NOMO-1 treated with dmso at 0.1 percent for 144 hours (cell line): ENCODE results near the gene KCNJ16.

ENCODE experiments used
- DNase-seq: peaks from one replicate; lab custom pipeline; 2025; ENCODE audit not compliant: unreplicated experiment; lab: John Stamatoyannopoulos, UW

The KCNJ16 gene

DNA sequence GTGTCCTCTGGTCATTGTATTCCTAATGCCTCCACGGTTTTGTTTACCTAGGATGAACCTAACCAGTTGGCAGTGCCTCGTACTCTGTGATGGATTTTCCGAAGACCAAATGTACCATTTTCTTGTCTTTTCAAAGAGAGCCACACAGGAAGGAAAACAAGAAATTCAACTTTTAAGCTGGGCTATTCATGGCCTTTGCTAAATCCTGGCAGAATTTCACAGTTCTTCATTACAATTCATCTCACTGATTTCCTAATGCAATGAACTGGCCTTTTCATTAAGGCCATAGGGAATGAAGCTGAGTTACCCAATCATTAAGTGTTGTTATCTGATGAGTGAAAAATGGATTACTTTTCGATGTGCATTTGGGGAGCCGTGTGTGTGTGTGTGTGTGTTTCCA is 7.9 kb upstream of the KCNJ16 start:
- no peak for DNase-seq

DNA sequence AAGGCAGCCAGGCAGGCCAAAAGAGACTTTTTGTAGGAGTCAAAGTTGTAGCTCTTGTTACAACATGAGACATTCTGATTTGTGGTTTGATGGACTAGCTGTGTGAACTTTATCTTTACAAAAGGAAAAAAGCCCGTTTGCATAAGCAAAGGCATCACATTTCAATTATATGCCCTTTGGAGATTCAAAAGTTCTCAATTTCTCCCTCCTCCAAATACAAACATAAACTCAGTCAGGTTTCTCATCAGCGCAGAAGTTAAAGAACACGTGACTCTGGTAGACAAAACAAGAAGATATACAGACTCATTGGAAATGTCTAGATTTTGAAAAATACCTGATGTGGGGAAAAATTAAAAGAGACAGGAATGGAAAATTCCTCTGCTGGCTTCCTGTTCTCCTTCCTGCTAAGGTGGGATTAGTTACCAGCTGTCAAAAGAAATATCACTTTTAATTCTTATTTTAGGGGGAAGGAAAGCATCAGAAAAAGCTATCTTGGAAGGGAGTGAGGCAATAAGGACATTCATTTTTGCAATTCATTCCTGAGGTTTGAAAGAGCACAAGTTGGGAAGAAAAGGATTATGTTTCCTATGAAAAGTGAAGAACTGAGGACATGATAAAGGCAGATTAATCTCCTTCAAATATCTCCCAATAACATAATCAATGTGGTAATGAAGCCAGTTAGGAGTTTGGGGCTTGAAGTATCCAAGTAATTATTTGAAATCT is 4.6 kb upstream of the KCNJ16 start:
- DNase-seq = no peak

DNA sequence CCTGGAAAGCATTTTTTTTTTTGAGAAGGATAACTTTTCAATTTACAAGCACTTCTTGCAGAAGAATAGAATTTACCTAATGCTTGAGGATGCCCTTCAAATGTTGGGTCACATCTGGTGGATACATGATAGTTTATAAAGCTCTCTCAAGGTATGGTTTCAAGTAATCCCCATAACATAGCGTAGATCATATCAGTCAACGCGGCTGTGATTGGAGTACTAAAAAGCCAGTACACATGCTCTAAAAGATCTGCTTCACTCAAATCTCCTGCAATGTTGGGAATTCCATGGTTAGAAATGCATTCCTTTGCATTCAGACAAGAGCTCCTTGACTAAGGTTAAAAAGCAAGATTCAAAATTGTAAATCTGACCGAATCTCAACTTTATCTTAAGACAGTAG is 3.9 kb upstream of the KCNJ16 start:
- DNase-seq = no peak

DNA sequence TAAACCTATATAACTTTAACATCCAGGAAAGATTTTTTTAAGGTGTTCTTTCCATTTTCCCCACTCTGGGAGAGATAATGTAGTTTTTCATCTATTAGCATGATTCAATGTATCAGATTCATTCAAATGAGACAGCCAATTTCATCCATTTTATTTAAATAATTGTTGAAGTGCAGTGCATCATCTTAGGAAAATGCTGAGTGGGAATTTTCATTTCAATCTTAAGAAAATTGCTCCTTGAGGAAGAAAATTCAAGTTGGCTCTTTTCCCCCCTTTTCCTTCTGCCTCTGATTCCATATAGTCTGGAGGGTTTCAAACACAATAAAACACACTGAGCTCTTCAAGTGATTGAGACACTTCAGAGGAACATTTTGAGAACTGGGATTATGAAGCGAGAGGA is 3.4 kb upstream of the KCNJ16 start:
- no peak for DNase-seq

DNA sequence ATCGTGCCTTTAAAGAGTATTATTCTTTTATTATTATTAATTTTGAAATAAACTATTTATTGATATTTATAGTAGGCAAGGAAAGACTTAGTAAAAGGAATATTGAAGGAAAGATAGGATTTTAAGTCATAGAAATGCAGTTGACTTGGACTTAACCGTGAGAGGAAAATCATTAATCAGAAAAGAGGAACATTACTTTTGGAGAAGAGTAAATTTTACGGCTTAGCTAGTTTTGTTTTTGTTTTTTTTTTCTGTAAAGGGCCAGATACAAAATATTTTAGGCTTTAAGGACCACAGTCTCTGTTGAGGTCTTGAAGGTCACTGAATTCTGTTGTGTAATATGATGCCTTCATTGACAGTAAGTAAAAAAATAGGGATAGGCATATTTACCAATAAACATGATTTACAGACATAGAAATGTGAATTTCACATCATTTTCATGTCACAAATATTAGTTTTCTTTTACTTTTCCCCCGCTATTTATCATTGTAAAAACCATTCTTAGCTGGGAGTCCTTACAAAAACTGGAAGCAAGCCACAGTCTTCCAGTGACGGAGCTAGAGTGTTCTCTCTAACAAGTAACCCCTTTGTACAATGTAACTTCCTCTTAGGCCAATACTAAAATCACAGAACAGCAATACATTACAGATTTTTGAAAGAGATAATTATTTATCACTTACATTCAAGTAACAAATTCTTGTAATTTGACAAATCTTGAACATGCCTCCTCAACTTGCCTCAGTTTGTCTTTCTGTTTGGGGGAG is 2.3 kb upstream of the KCNJ16 start:
- peak; percentile 16 for DNase-seq

DNA sequence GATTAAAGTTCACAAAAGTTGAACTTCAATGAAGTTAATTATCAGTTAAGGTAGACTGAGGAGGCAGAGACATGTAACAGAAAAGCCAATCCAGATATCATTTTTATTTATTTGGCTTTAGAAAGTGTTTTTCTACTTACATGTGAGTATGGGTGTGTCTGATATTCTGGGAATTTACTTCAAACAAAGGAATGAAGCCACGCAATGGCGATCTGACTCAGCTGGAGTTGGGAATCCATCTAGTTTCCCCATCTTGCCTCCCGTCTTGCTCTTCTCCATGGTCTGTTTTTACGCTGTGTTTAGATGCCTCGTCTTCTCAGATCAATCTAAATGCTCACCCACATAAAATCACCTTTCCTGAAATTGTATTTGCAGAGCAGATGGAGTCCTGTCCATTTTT is 1.7 kb upstream of the KCNJ16 start:
- DNase-seq = no peak

DNA sequence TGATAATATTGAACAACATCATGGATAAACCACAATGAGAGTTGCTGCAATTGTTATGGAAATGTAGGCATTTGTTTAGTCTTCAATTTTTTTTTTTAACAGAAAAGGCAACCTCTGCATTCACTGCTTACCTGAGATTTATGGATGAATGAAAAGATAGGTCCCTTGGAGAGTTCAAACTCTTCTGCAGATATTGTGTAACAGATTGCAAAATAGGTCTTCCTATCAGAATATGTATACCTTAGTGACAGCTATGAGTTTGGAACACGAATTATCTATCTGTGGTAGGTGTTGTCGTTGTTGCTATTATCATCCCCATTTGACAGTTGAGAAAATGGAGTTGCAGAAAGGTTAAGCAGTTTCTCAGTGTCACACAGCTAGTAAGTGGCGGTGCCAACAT is 1.2 kb upstream of the KCNJ16 start:
- no peak for DNase-seq

DNA sequence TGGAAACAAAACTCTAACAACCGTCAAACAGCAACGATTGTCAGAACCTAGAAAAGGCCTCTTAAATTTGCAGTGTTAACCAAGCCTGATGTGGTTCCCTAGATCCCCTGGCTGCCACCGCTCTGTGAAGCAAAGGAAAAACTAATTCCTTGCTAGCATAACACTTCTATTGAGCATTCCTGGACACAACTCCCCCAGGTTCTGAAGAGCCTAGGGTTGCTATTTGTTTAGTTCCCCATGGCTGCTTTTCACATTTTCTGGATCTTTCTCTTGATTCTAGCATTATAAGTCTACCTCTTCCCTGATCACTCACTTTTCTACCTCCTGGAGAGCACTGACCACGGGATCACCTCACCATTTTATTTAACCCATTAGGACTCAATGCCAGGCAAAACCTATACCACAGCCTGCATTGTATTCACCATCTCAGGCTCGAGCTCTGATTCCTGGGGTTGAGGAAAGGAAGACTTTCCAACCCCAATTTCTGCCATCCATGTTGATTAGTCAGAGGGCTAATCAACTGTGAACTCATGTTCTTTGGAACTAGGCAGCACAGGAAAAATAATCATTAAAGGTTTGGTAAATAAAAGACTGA is 692 bp upstream of the KCNJ16 start:
- DNase-seq = no peak

DNA sequence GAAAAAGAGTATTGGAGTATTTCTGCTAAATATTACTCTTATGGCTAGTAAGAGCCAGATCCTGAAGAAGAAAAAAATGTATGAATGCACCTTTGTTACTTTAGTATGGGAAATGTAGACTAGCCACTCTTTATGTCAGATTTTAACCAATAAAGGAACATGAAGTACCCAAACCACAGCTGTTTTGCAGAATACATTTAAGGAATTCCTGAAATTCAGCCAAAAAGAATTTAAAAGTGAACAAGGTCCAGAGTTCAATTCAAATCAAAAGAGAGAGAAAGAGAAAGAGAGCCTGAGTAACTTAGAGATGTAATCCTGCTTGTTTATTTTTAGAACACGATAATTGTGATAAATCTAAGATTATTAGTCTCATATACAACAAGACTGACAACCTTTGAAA is 1.2 kb downstream of the KCNJ16 start:
- no peak for DNase-seq

DNA sequence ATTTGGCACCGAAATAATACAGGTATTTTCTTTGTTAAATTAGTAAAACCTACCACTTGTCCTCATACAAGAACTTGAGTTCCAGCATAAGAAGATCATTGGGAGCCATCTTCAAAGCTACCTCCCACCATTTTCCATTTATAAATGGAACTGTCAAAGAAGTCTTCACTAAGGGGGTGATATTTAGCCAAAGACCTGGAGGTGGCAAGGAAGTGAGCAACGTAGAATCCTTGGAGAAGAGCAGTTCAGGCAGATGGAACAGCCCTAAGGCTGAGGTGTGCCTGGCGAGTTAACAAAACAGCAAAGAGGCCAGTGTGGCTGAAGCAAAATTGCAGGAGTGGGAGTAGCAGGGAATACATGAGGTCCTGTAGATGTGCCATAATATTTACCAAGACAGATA is 1.8 kb downstream of the KCNJ16 start:
- no peak for DNase-seq

DNA sequence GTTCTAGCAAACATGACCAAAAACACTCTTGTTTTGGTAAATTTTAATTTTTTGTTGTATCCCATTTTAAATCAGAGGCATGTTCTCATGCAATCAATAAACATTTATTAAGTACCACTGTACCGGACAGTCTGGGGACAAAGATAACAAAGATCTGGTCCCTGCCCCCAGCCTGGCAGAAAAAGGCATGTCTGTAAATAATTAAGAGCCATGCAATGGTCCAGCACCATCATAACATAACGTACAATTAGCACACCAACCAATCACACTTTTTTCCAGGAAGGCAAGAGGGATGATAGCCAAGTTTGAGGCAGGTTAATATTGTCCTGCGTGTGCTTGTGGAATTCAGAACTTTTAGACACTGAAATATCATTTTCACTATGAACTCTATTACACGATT is 3.5 kb downstream of the KCNJ16 start:
- DNase-seq = no peak

DNA sequence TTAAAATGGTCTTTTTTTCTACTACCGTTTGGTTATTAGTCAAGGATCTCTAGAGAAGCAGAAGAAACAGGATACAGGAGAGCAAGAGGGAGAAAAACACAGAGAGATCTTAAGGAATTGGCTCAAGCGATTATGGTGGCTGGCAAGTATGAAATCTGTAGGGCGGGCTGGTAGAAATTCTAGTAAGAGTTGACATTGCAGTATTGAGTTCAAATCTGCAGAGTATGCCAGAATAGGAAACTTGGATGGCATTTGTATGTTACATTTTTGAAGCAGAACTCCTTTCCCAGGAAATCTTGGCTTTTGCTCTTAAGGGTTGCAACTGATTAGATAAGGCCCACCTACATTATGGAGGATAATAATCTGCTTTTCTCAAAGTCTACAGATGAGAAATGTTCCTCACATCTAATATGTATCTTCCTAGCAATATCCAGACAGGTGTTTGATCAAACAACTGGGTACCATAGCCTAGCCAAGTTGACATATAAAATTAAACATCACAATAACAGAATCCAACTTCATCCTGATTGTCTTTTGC is 4.0 kb downstream of the KCNJ16 start:
- no peak for DNase-seq

DNA sequence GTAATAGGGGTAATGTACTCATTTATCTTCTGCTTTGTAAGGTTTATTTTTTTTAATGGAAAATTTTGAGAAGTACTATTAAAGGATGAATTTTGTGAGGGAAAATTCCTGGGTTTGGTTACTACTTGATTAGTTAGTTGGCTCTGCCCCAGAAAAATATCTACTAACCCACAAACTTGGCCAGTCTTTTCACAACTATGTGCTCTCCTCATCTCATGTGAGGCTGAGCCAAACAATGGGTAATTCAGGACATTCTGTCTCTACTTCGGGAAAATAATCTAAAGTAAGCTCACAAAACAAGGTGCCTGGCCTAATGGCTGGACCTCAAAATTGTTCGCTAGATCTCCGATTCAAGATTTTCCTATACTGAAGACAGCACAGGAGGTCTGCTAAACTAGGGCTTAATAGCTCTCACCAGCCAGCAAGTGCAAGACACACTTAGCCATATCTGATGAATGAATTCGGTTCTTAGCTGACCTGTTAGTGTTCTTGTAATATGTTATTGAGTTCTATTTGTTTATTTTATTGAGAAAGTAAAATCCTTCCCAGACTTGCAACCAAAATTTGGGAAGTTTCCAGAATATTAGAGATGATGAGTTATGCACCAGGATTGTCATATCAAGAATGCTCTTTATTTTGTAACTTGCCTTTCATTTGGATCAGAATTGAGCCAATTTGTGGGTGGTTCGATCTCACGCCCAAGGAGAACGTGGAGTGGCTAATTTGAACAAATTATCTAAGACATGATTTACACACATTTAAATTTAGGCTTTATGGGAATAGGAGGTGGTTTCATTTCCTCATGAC is 5.7 kb downstream of the KCNJ16 start:
- DNase-seq = no peak

DNA sequence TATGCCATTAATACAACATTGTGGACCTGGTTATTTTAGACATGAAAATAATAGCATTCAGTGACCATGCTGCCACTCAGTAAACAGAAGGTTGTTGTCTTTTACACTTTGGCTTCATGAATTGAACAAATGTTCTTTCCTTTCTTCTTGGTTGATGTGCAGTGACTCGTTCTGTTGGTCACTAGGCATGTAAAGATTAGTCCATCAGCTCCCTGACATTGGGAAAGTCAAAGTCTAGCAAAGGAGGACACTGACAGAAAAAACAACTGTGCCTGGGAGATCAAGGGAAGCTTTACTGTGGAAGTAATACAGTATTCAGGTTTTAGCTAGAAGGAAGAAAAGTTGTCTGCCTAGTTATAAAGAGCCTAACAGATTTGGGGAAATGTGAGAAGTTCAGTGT is 6.9 kb downstream of the KCNJ16 start:
- no peak for DNase-seq

DNA sequence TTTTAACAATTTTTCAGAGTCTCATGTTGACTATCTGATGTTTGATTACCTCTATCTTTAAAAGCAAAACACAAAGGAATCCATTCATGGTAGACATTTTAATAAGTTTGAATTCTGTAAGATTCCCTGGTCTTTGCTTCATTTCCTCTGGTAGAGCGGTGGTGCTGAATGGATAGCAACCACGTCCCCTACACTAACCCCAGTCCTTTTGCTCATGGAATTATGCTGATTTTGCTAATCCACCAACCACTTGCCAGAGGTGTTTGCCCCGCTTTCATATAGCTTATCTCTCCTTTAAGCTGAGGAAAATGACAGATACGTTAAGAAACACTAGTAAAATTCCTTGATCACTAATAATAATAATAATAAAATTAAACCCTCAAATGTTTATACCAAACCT is 9.5 kb downstream of the KCNJ16 start:
- DNase-seq = no peak

DNA sequence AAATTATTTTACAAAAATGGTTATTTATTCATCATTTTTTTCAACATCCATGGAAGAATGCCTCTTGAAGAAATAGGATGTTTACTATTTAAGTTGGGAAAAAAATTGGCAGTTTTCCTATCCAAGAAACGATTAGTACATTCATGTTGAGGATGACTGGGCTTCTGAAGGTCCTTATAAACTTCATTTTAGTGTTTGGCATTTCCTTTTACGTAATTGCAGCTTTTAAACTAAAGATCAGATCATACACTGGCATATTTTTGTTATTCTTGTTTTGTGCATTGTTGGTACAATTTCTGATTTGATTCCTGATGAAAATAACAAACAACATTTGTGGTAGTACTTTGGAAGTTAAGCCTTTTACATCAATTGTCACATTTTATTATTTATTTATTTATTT is 11.5 kb downstream of the KCNJ16 start:
- DNase-seq = no peak

DNA sequence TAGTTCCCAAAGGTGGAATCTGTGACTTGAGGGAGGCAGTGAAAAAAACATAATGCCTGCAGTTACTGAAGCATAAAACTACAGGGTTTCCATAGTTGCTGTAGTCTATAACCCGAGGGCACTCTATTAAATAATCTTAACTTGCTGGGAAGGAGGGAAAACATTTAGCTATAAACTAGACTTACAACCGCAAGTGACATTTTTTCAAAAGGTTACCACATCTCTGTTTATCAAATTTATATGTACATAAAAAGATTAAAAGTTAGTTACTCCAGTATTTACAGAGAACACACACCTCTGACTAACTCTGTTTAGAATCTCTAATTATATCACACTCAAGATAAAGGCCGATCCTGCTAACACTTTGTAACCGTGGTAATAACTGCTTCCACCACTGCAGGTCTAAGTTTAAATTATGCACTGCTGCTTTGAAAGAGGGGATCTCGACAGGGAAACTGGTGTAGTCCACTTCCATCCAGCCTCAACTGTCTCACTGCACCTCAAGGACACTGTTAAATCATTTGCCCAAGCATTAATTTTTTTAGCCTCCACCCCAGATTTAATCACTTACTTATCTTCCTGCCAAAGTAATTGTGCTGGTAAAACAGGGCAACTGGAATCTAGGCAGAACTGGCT is 14.6 kb downstream of the KCNJ16 start:
- no peak for DNase-seq

DNA sequence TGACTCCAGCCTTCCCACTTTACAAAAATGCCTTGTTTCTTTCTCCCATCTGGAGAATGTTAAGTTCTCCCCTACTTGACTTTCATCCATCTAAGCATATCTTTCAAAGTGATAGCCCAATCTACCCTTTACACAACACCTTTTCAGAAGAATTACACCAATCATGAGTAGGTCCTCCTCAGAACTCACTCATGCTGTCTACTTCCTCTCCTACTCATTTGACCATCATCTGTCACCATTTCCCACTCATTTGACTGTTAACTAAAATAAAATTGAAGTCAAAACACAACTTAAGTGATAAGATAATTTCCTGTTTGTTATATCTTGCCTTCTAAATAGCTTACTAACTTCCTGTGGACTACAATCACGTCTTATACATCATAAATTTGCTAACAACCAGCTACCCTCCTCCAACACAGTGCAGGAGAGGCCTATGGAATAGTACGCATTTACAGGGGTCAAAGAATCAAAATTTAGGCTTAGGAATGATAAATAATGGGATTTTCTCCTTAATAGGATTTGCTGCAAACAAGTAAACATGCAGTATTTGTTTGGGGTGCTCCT is 16.1 kb downstream of the KCNJ16 start:
- DNase-seq = no peak

DNA sequence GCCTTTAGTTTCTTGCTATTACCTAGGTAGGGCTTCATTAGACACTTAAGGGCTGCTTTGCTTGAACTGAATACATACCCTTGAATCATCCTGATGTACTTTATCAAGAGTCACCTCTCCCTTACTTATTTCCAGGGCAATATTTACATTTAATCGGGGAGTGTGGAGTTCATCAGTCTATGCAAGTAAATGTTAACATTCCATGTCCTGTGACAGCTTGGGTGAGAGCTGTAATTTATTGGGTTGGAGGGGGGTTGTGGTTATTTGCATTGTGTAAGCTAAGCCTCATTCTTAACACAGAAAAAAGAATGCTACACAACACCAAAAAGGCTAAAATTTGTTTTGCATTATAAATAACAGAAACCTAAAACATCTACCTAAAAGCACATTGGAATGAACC is 16.7 kb downstream of the KCNJ16 start:
- no peak for DNase-seq

DNA sequence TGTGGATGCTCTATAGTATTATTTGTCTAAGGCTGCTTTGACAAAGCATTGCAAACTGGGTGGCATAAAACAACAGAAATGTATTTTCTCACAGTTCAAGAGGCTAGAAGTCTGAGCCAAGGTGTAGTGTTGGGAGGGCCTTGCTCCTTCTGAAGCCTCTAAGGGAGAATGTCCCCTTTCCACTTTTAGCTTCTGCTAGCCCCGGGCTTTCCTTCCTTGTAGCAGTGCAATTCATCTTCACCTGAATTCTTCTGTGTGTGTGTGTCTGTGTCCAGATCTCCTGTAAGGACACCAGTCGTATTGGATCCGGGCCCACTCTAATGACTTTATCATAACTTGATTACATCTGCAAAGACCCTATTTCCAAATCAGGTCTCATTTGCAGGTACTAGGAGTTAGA is 18.1 kb downstream of the KCNJ16 start:
- DNase-seq = no peak

DNA sequence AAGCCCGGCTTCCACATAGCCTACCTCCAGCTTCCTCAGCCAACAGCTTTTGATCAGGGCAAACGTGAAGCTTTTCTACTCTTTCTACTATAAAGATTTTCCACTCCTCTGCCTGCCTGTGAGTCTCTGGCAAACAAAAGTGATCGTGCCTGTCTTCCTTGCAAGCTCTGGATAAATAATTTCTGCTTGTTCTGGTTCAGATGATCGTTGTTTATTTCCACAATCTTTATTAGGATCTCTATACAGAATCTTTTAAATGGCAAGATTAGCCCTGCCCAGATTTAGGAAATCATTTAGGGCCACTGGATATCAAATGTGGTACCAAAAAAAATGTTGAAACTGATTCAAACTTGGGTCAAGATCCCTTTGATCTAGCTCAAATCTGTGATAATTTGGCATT is 20.4 kb downstream of the KCNJ16 start:
- no peak for DNase-seq
